Measurements from ENCODE around the gene RPL18. TPM values are rescaled to one million over a fixed set of nuclear protein-coding genes. Genes with fewer than 3 reads are reported as not detected.

Gene RPL18
- total RNA-seq, 1 experiment from 2014 or later = 1,417 TPM

- Histone ChIP-seq H3K4me1 (ENCODE audit: insufficient read depth, low read length, poor library complexity, severe bottlenecking) (peaks cover 53% of the 10 kb centered on the region), H3K9me3 (ENCODE audit: low read depth, low read length, poor library complexity, severe bottlenecking) (no peaks in the 10 kb centered on the region), H3K27ac (ENCODE audit: low read depth, low read length, poor library complexity, severe bottlenecking) (peak overlapping the region; percentile 91), H3K4me3 (ENCODE audit: low read depth, low read length, poor library complexity, severe bottlenecking) (peak overlapping the region; percentile 67), H3K36me3 (ENCODE audit: insufficient read depth, low read length, poor library complexity, severe bottlenecking) (peaks cover 19% of the 10 kb centered on the region), H3K27me3 (replicated peaks; ENCODE audit: insufficient read depth, low read depth, low read length, poor library complexity) (no peaks in the 10 kb centered on the region)
- no peak for TF ChIP-seq EZH2 (IDR thresholded peaks at IDR 0.05; ENCODE audit: borderline replicate concordance, low read depth, low read length, poor library complexity, severe bottlenecking)
- TF ChIP-seq, protein P1, sequence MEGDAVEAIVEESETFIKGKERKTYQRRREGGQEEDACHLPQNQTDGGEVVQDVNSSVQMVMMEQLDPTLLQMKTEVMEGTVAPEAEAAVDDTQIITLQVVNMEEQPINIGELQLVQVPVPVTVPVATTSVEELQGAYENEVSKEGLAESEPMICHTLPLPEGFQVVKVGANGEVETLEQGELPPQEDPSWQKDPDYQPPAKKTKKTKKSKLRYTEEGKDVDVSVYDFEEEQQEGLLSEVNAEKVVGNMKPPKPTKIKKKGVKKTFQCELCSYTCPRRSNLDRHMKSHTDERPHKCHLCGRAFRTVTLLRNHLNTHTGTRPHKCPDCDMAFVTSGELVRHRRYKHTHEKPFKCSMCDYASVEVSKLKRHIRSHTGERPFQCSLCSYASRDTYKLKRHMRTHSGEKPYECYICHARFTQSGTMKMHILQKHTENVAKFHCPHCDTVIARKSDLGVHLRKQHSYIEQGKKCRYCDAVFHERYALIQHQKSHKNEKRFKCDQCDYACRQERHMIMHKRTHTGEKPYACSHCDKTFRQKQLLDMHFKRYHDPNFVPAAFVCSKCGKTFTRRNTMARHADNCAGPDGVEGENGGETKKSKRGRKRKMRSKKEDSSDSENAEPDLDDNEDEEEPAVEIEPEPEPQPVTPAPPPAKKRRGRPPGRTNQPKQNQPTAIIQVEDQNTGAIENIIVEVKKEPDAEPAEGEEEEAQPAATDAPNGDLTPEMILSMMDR (conservative IDR thresholded peaks at IDR 0.05; ENCODE audit: low read depth, low read length) = no peak
- ChIA-PET CTCF (no interaction called here), POLR2A (ENCODE audit: low non-redundant PET) (interaction anchor here (0.9 kb wide), 1 partner anchor 11 kb away, joined by 3 read pairs; no protein-coding TSS in a partner anchor)
- intact Hi-C loops (cut with micrococcal nuclease; ENCODE audit: unreplicated experiment) = no loop called here
- no TSS peak for BruUV-seq (replicated peaks)
- peak; percentile 99 for DNase-seq (ENCODE audit: low spot score)
These were observed 15.7 kb upstream of the RPL18 start for GRCh38 chr19:48634424-48635262.

DNA sequence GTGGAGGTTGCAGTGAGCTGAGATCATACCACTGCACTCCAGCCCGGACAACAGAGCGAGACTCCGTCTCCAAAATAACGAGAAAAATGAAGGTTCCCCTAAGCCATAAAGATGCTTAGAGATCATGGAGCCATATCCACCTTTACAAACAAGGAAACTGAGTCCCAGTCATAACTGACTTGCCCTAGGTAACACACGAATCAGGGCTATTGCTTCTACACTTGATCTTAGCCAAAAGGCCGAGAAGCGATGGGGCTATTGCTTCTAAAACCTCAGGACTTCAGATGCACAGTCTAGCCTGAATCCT is 15.0 kb upstream of the RPL18 start:
- Histone ChIP-seq H3K36me3 (ENCODE audit: insufficient read depth, low read length, poor library complexity, severe bottlenecking) (peaks cover 19% of the 10 kb centered on the region), H3K4me3 (ENCODE audit: low read depth, low read length, poor library complexity, severe bottlenecking) (peak overlapping the region; percentile 33), H3K9me3 (ENCODE audit: low read depth, low read length, poor library complexity, severe bottlenecking) (no peaks in the 10 kb centered on the region), H3K27me3 (replicated peaks; ENCODE audit: insufficient read depth, low read depth, low read length, poor library complexity) (no peaks in the 10 kb centered on the region), H3K27ac (ENCODE audit: low read depth, low read length, poor library complexity, severe bottlenecking) (peak overlapping the region; percentile 91), H3K4me1 (ENCODE audit: insufficient read depth, low read length, poor library complexity, severe bottlenecking) (peaks cover 53% of the 10 kb centered on the region)
- TF ChIP-seq, protein P1 (conservative IDR thresholded peaks at IDR 0.05; ENCODE audit: low read depth, low read length) = no peak
- TF ChIP-seq EZH2 (IDR thresholded peaks at IDR 0.05; ENCODE audit: borderline replicate concordance, low read depth, low read length, poor library complexity, severe bottlenecking) = no peak
- POLR2A ChIA-PET (ENCODE audit: low non-redundant PET) = interaction anchor here (0.6 to 0.9 kb wide), 2 partner anchors 10 to 350 kb away, joined by 3 to 4 read pairs; no protein-coding TSS in a partner anchor
- intact Hi-C loops (cut with micrococcal nuclease; ENCODE audit: unreplicated experiment) = no loop called here
- no TSS peak for BruUV-seq (replicated peaks)
- DNase-seq (ENCODE audit: low spot score) = no peak
- CTCF ChIA-PET = interaction anchor here (0.6 kb wide), 1 partner anchor 45 kb away, joined by 15 read pairs; no protein-coding TSS in a partner anchor

GRCh38 chr19:48633148-48634035 is 14.4 kb upstream of the RPL18 start:
- CTCF ChIA-PET = interaction anchor here (0.6 kb wide), 1 partner anchor 45 kb away, joined by 15 read pairs; no protein-coding TSS in a partner anchor
- intact Hi-C loops (cut with micrococcal nuclease; ENCODE audit: unreplicated experiment) = no loop called here

More at GRCh38 chr19:48633148-48634035, 14.4 kb upstream of the RPL18 start:
- H3K4me1 ChIP-seq (ENCODE audit: insufficient read depth, low read length, poor library complexity, severe bottlenecking) = peaks cover 47% of the 10 kb centered on the region
- H3K4me3 ChIP-seq (ENCODE audit: low read depth, low read length, poor library complexity, severe bottlenecking) = peak overlapping the region; percentile 33
- no peaks in the 10 kb centered on the region for H3K9me3 ChIP-seq (ENCODE audit: low read depth, low read length, poor library complexity, severe bottlenecking)
- H3K36me3 ChIP-seq (ENCODE audit: insufficient read depth, low read length, poor library complexity, severe bottlenecking) = peaks cover 19% of the 10 kb centered on the region
- H3K27ac ChIP-seq (ENCODE audit: low read depth, low read length, poor library complexity, severe bottlenecking) = peak overlapping the region; percentile 91
- POLR2A ChIA-PET (ENCODE audit: low non-redundant PET) = interaction anchor here (0.6 kb wide), 1 partner anchor 351 kb away, joined by 4 read pairs; no protein-coding TSS in a partner anchor
- no peak for DNase-seq (ENCODE audit: low spot score)
- no peaks in the 10 kb centered on the region for H3K27me3 ChIP-seq (replicated peaks; ENCODE audit: insufficient read depth, low read depth, low read length, poor library complexity)
- no TSS peak for BruUV-seq (replicated peaks)
- TF ChIP-seq, protein P1 (conservative IDR thresholded peaks at IDR 0.05; ENCODE audit: low read depth, low read length) = no peak
- no peak for TF ChIP-seq EZH2 (IDR thresholded peaks at IDR 0.05; ENCODE audit: borderline replicate concordance, low read depth, low read length, poor library complexity, severe bottlenecking)
